ENCODE measurements around the gene LRRC4C. TPM values are rescaled to one million over a fixed set of nuclear protein-coding genes. Genes with fewer than 3 reads are reported as not detected.

Gene LRRC4C
- total RNA-seq, 3 donors from 2014 or later = 0.29 to 4.1 TPM; not detected in 1

DNA sequence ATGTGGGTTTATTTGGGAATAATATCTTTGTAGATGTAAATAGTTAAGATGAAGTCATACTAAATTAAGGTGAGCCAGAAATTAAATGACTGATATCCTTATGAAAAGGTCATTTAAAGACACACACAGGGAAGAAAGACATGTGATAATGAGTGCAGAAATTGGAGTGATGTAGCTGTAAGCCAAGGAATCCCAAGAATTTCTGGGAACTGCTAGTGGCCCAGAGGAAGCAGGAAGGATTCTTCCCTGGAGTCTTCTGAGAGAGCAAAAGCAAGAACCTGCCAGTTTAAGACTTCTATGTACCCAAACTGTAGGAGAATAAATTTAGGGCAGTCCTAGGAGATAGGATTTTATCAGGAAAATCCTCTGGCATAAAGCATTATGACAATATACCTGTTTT, 66.9 kb downstream of the LRRC4C start:
- H3K9me3 ChIP-seq = no peaks in the 10 kb centered on the region
- intact Hi-C loops (cut with DNase I, micrococcal nuclease) = no loop called here
- TF ChIP-seq, protein P1, sequence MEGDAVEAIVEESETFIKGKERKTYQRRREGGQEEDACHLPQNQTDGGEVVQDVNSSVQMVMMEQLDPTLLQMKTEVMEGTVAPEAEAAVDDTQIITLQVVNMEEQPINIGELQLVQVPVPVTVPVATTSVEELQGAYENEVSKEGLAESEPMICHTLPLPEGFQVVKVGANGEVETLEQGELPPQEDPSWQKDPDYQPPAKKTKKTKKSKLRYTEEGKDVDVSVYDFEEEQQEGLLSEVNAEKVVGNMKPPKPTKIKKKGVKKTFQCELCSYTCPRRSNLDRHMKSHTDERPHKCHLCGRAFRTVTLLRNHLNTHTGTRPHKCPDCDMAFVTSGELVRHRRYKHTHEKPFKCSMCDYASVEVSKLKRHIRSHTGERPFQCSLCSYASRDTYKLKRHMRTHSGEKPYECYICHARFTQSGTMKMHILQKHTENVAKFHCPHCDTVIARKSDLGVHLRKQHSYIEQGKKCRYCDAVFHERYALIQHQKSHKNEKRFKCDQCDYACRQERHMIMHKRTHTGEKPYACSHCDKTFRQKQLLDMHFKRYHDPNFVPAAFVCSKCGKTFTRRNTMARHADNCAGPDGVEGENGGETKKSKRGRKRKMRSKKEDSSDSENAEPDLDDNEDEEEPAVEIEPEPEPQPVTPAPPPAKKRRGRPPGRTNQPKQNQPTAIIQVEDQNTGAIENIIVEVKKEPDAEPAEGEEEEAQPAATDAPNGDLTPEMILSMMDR (IDR thresholded peaks at IDR 0.05) = no peak
- no peaks in the 10 kb centered on the region for H3K4me1 ChIP-seq (ENCODE audit: low read depth)
- DNase-seq (no peak), ATAC-seq (no peak)
- H3K4me3 ChIP-seq = no peak overlapping the region
- no peaks in the 10 kb centered on the region for H3K36me3 ChIP-seq (ENCODE audit: low read depth)

DNA sequence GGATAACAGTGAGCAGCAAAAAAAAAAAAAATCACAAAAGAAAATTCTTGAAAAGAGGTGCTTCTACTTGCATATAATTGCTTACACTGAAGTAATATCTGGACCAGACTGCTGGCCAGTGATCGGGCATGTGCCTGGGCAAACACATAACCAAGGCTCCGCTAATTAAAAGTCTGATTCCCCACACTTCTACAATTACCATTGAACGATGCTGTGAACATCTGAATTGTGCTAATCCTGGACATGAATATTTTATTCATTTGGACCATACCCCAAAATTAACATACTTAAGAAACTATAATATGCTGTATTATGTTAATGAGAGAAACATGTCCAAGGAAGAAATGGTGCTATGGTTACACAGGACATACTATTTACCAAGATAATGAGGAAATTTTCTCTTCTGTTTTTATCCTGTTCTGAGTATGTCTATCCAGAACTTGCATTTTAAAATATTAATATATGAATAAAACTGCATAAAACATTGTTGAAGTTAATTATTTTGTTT, 69.8 kb downstream of the LRRC4C start:
- Histone ChIP-seq H3K36me3 (ENCODE audit: low read depth) (no peaks in the 10 kb centered on the region), H3K4me3 (no peak overlapping the region), H3K4me1 (ENCODE audit: low read depth) (no peaks in the 10 kb centered on the region), H3K9me3 (no peaks in the 10 kb centered on the region)
- DNase-seq (no peak), ATAC-seq (no peak)
- intact Hi-C loops (cut with DNase I, micrococcal nuclease) = no loop called here
- TF ChIP-seq, protein P1 (IDR thresholded peaks at IDR 0.05) = no peak

GRCh38 chr11:41384329-41384728, 75.1 kb downstream of the LRRC4C start:
- no peaks in the 10 kb centered on the region for H3K9me3 ChIP-seq
- no peaks in the 10 kb centered on the region for H3K4me1 ChIP-seq (ENCODE audit: low read depth)
- no peak for DNase-seq
- ATAC-seq = no peak
- intact Hi-C loops (cut with DNase I, micrococcal nuclease) = no loop called here
- no peak overlapping the region for H3K4me3 ChIP-seq
- H3K36me3 ChIP-seq (ENCODE audit: low read depth) = no peaks in the 10 kb centered on the region
- TF ChIP-seq, protein P1 (IDR thresholded peaks at IDR 0.05) = no peak

DNA sequence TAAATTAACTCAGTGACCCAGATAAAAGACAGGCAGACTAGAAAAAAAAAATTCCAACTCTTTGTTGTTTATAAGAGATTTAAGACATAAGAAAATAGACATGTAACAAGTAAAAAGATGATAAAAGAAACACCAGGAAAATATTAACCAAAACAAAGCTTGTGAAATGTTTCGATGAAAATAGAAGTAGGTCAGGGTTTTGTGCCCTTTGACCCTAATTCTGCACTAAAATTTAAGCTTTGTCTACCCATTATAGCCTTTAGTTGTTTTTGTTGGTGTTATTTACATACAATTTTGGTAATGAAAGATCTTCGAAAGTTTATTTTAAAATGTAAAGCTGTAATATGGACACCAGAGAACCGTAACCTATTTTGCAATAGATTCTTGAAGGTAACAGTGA, 75.7 kb downstream of the LRRC4C start:
- TF ChIP-seq, protein P1 (IDR thresholded peaks at IDR 0.05) = no peak
- intact Hi-C loops (cut with DNase I, micrococcal nuclease) = no loop called here
- DNase-seq = no peak
- Histone ChIP-seq H3K4me3 (no peak overlapping the region), H3K4me1 (ENCODE audit: low read depth) (no peaks in the 10 kb centered on the region), H3K9me3 (no peaks in the 10 kb centered on the region), H3K36me3 (ENCODE audit: low read depth) (no peaks in the 10 kb centered on the region)
- no peak for ATAC-seq

DNA sequence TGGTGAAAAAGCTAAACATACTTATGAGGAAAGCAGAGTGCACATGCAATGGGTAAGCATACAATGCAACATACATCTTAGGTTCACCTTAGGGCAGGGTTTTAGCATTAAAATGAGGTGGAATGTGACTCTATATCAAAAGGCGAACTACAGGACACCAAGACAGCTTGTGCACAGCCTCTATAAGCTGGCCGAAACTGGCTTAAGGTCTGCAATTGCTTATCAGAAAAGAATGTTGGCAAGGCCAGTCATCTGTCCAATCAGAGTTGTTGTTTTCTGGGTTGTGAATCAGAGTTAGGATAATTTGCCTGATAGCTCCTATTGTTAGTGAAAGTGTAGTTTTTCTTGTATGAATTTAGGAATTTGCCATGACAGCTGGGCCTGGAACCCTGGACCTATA, 76.5 kb downstream of the LRRC4C start:
- H3K4me1 ChIP-seq (ENCODE audit: low read depth) = no peaks in the 10 kb centered on the region
- H3K9me3 ChIP-seq = no peaks in the 10 kb centered on the region
- intact Hi-C loops (cut with DNase I, micrococcal nuclease) = no loop called here
- no peak for ATAC-seq
- no peak for DNase-seq
- no peak overlapping the region for H3K4me3 ChIP-seq
- H3K36me3 ChIP-seq (ENCODE audit: low read depth) = no peaks in the 10 kb centered on the region
- TF ChIP-seq, protein P1 (IDR thresholded peaks at IDR 0.05) = no peak

- no peaks in the 10 kb centered on the region for H3K9me3 ChIP-seq
- intact Hi-C loops (cut with DNase I, micrococcal nuclease) = no loop called here
- H3K4me3 ChIP-seq = no peak overlapping the region
- no peaks in the 10 kb centered on the region for H3K36me3 ChIP-seq (ENCODE audit: low read depth)
- ATAC-seq (no peak), DNase-seq (no peak)
- H3K4me1 ChIP-seq (ENCODE audit: low read depth) = no peaks in the 10 kb centered on the region
- TF ChIP-seq, protein P1 (IDR thresholded peaks at IDR 0.05) = no peak
Measured at GRCh38 chr11:41379084-41379483, 80.4 kb downstream of the LRRC4C start.

Data from mucosa of descending colon (tissue), 3 donors.